Fibroblast of villous mesenchyme (primary cell): ENCODE results near the gene CDCA4. TPM values are rescaled to one million over a fixed set of nuclear protein-coding genes. Genes with fewer than 3 reads are reported as not detected.
A peak's percentile ranks its signal among the peaks of the same experiment; 100 is the strongest.

Source experiments
- DNase-seq: peaks from one replicate; pipeline ENCODE4 v3.0.0-alpha.2; 2010; ENCODE audit warnings: low read depth
- H3K4me3 ChIP-seq: 2 replicates; pipeline ENCODE4 v1.5.1; 2011; ENCODE audit warnings: low read depth, mild to moderate bottlenecking, low read length
- CTCF ChIP-seq: IDR thresholded peaks from 2 replicates; pipeline ENCODE4 v1.5.1; 2012; ENCODE audit warnings: low read depth, mild to moderate bottlenecking, low read length; ENCODE audit not compliant: insufficient read depth
- total RNA-seq: library from RNA; depleted of rRNA; stranded (reverse); fragments of >200 nt; gene quantifications from 2 replicates; pipeline ENCODE4 v1.2.3, GENCODE V29; 2012

CDCA4 gene
- total RNA-seq, 1 donor, result 22.5 TPM

DNA sequence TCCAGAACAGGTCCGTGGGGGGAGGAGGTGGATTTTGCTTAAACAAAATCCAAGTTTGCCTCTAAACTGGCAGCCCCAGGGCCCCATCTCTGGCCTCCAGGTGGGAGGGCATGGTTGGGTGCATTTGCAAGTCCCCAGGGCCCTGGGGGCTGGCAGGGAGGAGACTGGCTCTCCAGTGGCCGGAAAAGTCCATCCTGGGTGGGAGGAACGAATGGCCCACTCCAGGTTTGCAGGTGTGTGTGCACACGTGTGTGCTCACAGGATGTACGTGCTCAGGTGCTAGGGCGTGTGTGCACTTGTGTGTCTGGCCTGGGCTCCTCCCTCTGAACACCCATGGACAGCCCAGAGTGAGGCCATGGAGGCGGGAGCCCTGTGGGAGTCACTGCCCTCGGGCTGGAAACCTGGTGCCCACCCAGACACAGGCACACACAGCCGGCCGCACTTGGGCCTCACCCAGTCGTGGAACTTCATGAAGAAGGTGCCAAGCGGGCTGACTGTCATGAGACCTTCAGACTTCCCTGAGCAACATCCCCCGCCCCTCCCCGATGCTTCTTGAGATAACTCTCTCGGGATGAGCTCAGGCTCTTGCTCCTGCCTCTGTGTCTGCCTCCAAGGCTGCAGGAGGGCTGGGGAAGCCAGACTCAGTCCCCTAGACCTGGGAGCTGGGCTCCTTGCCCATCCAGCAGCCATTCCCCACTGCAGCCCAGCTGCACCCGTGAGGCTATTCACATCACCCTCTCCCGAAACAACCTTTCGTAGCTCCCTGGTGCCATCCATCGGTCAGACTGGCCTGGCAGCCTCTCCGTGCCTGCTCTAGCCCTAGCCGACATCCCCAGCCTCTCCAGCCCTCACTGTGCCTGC is 52.1 kb downstream of the CDCA4 start:
- H3K4me3 ChIP-seq, result peak overlapping the region; percentile 54
- no peak for TF ChIP-seq CTCF
- DNase-seq, result peak; percentile 53

DNA sequence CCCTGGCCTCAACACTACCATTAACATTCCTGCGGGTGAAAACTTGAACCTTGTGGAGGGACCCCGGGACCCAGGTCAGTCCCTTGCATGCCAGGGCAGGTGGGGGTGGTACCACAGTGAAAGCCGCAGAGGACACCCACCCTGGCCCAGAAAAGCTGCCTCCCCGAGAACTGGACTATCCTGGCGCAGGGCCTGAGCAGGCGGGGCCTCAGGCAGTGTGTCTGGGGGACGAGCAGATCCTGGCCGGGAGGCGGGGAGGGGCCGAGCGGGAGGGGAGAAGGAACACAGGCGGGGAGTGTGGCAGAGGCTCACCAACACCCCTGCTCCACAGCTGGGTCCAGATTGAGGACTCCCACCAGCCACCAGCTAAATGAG is 52.7 kb downstream of the CDCA4 start:
- no peak for TF ChIP-seq CTCF
- peak; percentile 61 for DNase-seq
- peak overlapping the region; percentile 50 for H3K4me3 ChIP-seq

- DNase-seq, result peak; percentile 34
- peak overlapping the region; percentile 50 for H3K4me3 ChIP-seq
- no peak for TF ChIP-seq CTCF
These were observed 53.3 kb downstream of the CDCA4 start for GRCh38 chr14:104967386-104968152.

- no peak overlapping the region for H3K4me3 ChIP-seq
- no peak for DNase-seq
- TF ChIP-seq CTCF, result no peak
These were observed 53.9 kb downstream of the CDCA4 start for GRCh38 chr14:104966981-104967385.

- TF ChIP-seq CTCF, result no peak
- no peak for DNase-seq
- no peak overlapping the region for H3K4me3 ChIP-seq
These were observed 54.5 kb downstream of the CDCA4 start for GRCh38 chr14:104966261-104966865.

DNA sequence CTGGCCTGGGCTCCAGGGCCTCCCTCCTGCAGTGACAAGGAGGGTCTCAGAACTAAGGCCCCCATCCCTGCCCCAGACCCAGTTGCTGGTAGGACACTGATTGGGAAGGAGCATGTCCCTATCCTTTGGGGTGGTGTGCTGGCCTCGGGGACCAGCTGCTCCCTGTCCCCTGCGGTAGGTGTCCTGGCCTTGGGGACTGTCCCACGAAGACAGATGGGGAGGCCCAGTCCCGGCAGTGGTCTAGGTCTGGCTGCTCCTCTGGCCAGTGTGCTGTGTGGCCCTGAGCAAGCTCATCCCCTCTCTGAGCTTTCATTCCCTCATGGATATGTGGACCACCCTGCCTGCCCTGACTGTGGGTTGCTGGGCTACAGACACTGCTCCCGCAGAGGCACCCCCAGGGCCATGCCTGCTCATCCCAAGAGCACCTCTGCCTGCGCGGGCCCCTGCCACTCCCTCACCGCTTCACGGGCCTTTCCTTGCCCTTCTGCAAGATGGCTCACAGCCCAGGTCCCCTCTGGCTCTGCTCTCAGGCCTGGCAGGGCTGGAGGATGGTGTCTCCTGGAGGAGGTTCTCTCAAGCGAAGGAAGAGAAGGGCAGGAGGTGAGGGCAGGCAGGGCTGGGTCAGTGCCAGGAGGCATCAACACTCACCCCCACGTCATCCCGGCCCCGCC is 55.2 kb downstream of the CDCA4 start:
- no peak overlapping the region for H3K4me3 ChIP-seq
- no peak for TF ChIP-seq CTCF
- DNase-seq, result no peak
